ENCODE results near the gene TEX264. TPM values are rescaled to one million over a fixed set of nuclear protein-coding genes. Genes with fewer than 3 reads are reported as not detected.

Gene TEX264
- total and polyA plus RNA-seq, 8 donors, result 34.6 to 50.4 (median 37.4) TPM

DNA sequence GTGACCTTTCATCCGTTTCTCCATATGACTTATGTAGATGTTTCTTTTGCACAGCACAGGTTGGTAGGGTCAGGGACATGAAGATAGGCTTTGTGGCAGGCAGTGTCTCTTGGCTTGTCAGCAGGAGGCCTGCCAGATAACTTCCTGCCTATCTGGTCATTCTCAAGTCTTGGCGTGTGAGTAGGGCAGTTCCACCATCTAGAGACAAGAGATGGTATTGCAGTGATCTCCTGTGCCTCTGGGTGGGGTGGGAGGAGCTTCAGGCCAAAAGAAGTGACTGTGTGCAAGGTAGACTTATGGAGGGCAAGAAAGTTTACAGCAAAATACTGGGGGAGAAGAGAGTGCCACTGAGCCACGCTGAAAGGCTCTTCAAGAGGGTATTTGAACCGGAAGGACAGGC, 11.0 kb downstream of the TEX264 start:
- peak overlapping the region in 1 of 2 donors; percentile 67 for H3K27ac ChIP-seq
- H3K9me3 ChIP-seq, result no peaks in the 10 kb centered on the region
- peak in 3 of 4 donors; percentile 57 to 79 (median 59) for DNase-seq
- intact Hi-C loops (cut with DNase I), result loop anchor here in 1 of 2 donors (5.0 kb wide), 1 partner anchor 180 kb away; the partner anchor contains the start of gene DCAF1
- peak; percentile 92 for ATAC-seq
- H3K36me3 ChIP-seq, result peaks cover 0 to 52% of the 10 kb centered on the region in 2 donors
- peaks cover 20 to 61% of the 10 kb centered on the region in 2 donors for H3K4me1 ChIP-seq
- no peaks in the 10 kb centered on the region for H3K27me3 ChIP-seq
- TF ChIP-seq, protein P1, sequence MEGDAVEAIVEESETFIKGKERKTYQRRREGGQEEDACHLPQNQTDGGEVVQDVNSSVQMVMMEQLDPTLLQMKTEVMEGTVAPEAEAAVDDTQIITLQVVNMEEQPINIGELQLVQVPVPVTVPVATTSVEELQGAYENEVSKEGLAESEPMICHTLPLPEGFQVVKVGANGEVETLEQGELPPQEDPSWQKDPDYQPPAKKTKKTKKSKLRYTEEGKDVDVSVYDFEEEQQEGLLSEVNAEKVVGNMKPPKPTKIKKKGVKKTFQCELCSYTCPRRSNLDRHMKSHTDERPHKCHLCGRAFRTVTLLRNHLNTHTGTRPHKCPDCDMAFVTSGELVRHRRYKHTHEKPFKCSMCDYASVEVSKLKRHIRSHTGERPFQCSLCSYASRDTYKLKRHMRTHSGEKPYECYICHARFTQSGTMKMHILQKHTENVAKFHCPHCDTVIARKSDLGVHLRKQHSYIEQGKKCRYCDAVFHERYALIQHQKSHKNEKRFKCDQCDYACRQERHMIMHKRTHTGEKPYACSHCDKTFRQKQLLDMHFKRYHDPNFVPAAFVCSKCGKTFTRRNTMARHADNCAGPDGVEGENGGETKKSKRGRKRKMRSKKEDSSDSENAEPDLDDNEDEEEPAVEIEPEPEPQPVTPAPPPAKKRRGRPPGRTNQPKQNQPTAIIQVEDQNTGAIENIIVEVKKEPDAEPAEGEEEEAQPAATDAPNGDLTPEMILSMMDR (IDR thresholded peaks at IDR 0.05), result peak; percentile 71 to 92
- no peak overlapping the region for H3K4me3 ChIP-seq

DNA sequence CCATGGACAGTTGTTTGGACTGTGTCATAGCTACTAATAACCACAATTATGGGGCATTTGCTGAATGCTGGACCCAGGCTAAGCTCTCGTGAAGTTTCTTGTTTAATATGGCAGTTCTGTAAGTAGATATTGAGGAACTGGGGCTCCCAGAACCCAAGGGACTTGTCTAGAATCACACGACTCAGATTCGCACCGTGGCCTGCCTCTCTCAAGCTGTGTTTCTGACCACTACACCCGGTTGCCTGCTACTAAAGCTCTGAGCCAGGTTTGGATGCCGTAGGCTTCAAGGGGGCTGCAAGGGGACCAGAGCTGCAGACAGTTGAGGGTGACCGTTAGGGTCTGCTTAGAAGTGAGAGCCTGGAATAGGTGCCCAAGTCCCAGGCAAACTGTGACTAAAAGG, 11.5 kb downstream of the TEX264 start:
- Histone ChIP-seq H3K4me3 (no peak overlapping the region), H3K4me1 (peaks cover 20 to 66% of the 10 kb centered on the region in 2 donors)
- peak in 1 of 4 donors; percentile 31 for DNase-seq

DNA sequence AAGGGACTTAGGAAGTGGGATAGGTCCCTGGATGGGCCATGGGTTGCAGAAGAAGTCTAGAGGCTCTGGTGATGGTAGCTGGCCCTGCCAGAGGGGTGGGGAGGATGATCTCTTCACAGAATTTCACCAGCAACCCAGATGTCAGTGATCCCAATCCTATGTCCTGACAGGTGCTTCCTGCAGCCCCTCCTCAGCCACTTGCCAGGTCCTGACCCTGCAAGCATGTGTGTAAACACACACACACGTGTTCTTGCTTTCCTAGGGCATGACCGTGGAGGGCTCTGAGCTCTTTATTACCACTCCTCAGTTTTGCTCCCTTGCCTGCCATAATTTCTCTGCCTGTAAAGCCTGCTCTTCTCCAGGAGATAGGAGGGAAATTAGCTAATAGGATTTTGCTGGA, 12.5 kb downstream of the TEX264 start:
- Histone ChIP-seq H3K27ac (no peak overlapping the region), H3K9me3 (no peaks in the 10 kb centered on the region), H3K4me3 (no peak overlapping the region), H3K4me1 (peaks cover 20 to 68% of the 10 kb centered on the region in 2 donors), H3K27me3 (no peaks in the 10 kb centered on the region), H3K36me3 (peaks cover 0 to 66% of the 10 kb centered on the region in 2 donors)
- DNase-seq (peak in 1 of 4 donors; percentile 28), ATAC-seq (no peak)
- TF ChIP-seq, protein P1 (IDR thresholded peaks at IDR 0.05), result no peak
- intact Hi-C loops (cut with DNase I), result loop anchor here in 1 of 2 donors (5.0 kb wide), 1 partner anchor 181 kb away; the partner anchor contains the start of gene DCAF1

More for the DNA sequence above, 11.5 kb downstream of the TEX264 start:
- no peaks in the 10 kb centered on the region for H3K27me3 ChIP-seq
- H3K9me3 ChIP-seq, result no peaks in the 10 kb centered on the region
- TF ChIP-seq, protein P1 (IDR thresholded peaks at IDR 0.05), result no peak
- H3K36me3 ChIP-seq, result peaks cover 0 to 57% of the 10 kb centered on the region in 2 donors
- H3K27ac ChIP-seq, result no peak overlapping the region
- no peak for ATAC-seq
- intact Hi-C loops (cut with DNase I), result loop anchor here in 1 of 2 donors (5.0 kb wide), 1 partner anchor 180 kb away; the partner anchor contains the start of gene DCAF1

DNA sequence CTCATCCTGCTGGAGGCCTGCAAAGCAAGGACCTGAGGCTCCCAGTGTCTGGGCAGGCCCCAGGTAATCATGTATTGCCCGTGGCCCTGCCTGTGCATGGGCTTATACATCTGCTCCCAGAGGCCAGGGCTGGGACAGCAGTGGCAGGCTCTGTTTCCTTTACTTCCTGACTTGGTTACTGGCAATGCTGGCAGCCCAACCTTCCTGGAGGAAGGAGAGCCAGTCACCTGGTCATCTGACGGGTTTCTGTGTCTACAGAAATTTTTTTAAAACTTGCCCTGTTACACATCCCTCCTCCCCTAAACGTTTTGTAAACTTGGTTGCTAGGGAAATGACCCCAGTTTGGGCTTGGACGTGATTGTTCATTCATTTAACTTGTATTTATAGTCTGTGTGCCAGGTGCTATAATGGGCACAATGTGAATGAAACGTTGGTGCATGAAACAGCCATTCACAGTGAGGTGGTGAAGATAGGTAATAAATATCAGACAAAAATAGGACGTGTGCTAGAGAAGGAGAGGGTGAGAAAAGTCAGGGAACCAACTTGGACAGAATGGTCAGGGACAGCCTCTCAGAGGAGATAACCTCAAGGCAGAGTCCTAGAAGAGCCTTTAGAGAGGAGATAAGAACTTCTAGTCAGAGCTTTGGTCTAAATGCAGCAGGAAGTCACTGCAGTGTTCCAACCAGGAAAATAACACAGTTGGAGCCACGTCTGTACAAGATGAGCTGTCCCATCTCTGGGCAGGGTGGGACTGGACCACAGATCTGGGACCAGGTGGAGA, 14.1 kb downstream of the TEX264 start:
- DNase-seq (peak in 1 of 4 donors; percentile 33), ATAC-seq (no peak)
- TF ChIP-seq, protein P1 (IDR thresholded peaks at IDR 0.05), result no peak
- Histone ChIP-seq H3K4me3 (no peak overlapping the region), H3K36me3 (peaks cover 0 to 65% of the 10 kb centered on the region in 2 donors), H3K4me1 (peaks cover 20 to 64% of the 10 kb centered on the region in 2 donors), H3K27ac (peak overlapping the region; percentile 71 to 72), H3K9me3 (no peaks in the 10 kb centered on the region), H3K27me3 (no peaks in the 10 kb centered on the region)
- intact Hi-C loops (cut with DNase I), result loop anchor here in 1 of 2 donors (5.0 kb wide), 1 partner anchor 183 kb away; the partner anchor contains the start of gene DCAF1

DNA sequence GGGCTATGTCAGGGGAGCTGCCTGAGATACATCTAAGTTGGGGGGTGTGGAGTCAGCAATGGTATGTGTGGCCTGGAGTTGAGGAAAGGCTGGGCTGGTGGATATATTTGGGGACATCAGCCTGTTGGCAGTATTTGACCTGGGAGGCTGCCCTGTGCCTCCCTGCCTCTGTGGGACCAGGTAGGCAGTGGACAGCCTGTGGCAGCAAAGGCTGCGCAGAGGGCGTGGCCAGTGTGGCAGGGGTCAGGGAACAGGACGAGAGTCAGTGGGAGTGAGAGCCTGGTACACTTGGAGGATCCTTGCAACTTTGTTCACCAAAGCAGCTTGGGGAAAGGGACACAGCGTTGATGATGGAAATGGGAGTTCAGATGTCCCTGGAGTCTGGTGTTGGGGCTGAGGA, 15.0 kb downstream of the TEX264 start:
- Histone ChIP-seq H3K36me3 (peaks cover 0 to 72% of the 10 kb centered on the region in 2 donors), H3K27me3 (no peaks in the 10 kb centered on the region), H3K27ac (peak overlapping the region; percentile 71 to 72), H3K9me3 (no peaks in the 10 kb centered on the region), H3K4me1 (peaks cover 13 to 55% of the 10 kb centered on the region in 2 donors), H3K4me3 (no peak overlapping the region)
- DNase-seq (peak in 1 of 4 donors; percentile 57), ATAC-seq (no peak)
- TF ChIP-seq, protein P1 (IDR thresholded peaks at IDR 0.05), result no peak
- intact Hi-C loops (cut with DNase I), result no loop called here
